Left ventricle myocardium inferior (tissue), 1 donor: ENCODE results near the gene NTM. TPM values are rescaled to one million over a fixed set of nuclear protein-coding genes. Genes with fewer than 3 reads are reported as not detected.

Experiments
- DNase-seq: peaks from one replicate; pipeline ENCODE4 v3.0.0-alpha.2; 2020
- H3K27ac ChIP-seq: fragments of 200-600 bp; replicated peaks from 2 replicates; pipeline ENCODE4 v1.8.0; 2021
- H3K27me3 ChIP-seq: fragments of 200-600 bp; 2 replicates; pipeline ENCODE4 v1.8.0; 2021; ENCODE audit warnings: low read depth
- H3K36me3 ChIP-seq: fragments of 200-600 bp; 2 replicates; pipeline ENCODE4 v1.8.0; 2021
- H3K4me1 ChIP-seq: fragments of 200-600 bp; 2 replicates; pipeline ENCODE4 v1.8.0; 2021
- H3K4me3 ChIP-seq: fragments of 200-600 bp; 2 replicates; pipeline ENCODE4 v1.8.0; 2021; ENCODE audit warnings: mild to moderate bottlenecking, moderate library complexity
- H3K9me3 ChIP-seq: fragments of 200-600 bp; replicated peaks from 2 replicates; pipeline ENCODE4 v1.8.0; 2021
- CTCF ChIP-seq: fragments of 200-600 bp; IDR thresholded peaks from 2 replicates; pipeline ENCODE4 v1.8.0; 2021; ENCODE audit warnings: antibody characterized with exemption, mild to moderate bottlenecking, borderline replicate concordance
- intact Hi-C: fragments of 100-400 bp; cut with micrococcal nuclease; formaldehyde crosslinking; loops from one replicate; pipeline ENCODE4 v1.11.0; 2022
- total RNA-seq: library from RNA; stranded (reverse); fragmentation: NEBNext Ultra II Directional; extraction: Animal tissue kit (Norgen Biotek cat#: 25700); gene quantifications from one replicate; pipeline ENCODE4 v1.2.1, GENCODE V29; 2021
- donor health status: DM: no; HTN: yes; CAD: no; lungs with severe emphysema.

NTM gene
- total RNA-seq, 1 donor from 2014 or later: 1.0 TPM

GRCh38 chr11:131940126-131940525 lies 569.7 kb downstream of the NTM start:
- Histone ChIP-seq H3K27ac (no peak overlapping the region), H3K9me3 (no peaks in the 10 kb centered on the region), H3K27me3 (peaks cover 31% of the 10 kb centered on the region), H3K4me1 (no peaks in the 10 kb centered on the region), H3K36me3 (no peaks in the 10 kb centered on the region), H3K4me3 (no peak overlapping the region)
- no peak for TF ChIP-seq CTCF
- DNase-seq: no peak
- intact Hi-C loops: no loop called here

DNA sequence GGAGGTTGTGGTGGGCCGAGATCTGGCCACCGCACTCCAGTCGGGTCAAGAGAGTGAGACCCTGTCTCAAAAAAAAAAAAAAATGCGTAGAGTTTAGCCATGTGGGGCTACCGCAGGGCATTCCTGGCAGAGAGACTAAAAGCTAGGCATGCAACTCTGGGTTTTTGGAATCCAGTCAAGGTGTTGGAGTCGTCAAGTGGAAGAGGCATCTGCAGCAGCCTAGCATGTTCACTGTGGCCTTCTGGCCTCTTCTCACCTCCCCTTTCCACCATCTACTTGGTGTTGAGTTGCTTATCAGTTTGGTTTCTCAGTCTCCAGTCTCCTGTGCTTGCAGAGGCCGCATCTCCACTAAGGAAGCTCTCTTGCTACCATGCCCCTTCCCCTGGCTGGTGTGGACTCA lies 572.5 kb downstream of the NTM start:
- Histone ChIP-seq H3K27ac (no peak overlapping the region), H3K9me3 (no peaks in the 10 kb centered on the region), H3K27me3 (peaks cover 37% of the 10 kb centered on the region), H3K4me3 (no peak overlapping the region), H3K4me1 (no peaks in the 10 kb centered on the region), H3K36me3 (no peaks in the 10 kb centered on the region)
- TF ChIP-seq CTCF: no peak
- intact Hi-C loops: no loop called here
- no peak for DNase-seq

DNA sequence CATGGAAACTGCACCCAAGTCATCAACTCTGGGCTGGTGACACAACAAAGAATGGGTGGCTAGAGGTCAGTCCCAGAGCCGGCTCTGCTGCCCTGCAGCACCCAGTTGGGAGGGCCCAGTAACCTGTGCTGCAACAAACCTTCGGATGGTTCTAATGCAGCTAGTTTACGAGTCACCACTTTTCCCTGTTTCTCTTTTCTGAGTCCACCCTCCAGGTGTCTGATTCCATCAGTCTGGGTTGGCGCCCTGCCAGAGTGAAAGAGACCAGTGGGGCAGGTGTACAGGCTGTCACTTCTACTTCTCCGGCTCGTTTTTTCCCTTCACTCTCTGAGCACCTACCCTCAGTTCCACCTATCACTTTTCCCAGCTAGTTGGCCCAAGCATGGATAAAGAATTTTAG lies 572.9 kb downstream of the NTM start:
- Histone ChIP-seq H3K27me3 (peaks cover 37% of the 10 kb centered on the region), H3K4me3 (no peak overlapping the region), H3K36me3 (no peaks in the 10 kb centered on the region), H3K4me1 (no peaks in the 10 kb centered on the region), H3K9me3 (no peaks in the 10 kb centered on the region), H3K27ac (no peak overlapping the region)
- intact Hi-C loops: no loop called here
- DNase-seq: no peak
- no peak for TF ChIP-seq CTCF

DNA sequence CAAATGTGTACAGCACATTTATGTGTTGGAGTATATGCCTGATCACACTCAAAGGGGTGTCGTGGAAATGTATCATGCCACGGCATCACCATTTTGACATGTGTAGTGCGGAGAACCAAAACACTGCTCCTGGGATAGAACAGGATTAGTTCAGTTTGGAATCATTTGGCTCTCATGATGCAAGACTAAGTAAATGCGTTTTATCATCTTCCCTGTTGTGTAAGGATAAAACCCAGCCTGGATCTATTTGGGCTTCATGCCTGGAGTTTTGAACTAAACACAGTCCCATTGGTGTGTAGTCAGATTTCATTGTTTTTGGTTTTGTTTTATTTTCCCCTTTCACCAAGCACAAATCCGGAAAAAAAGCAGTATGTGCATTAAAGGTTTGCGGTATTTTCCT lies 574.3 kb downstream of the NTM start:
- Histone ChIP-seq H3K4me1 (no peaks in the 10 kb centered on the region), H3K27ac (no peak overlapping the region), H3K27me3 (peaks cover 32% of the 10 kb centered on the region), H3K36me3 (no peaks in the 10 kb centered on the region), H3K4me3 (no peak overlapping the region), H3K9me3 (no peaks in the 10 kb centered on the region)
- DNase-seq: no peak
- no peak for TF ChIP-seq CTCF
- intact Hi-C loops: no loop called here

GRCh38 chr11:131945706-131946105 lies 575.3 kb downstream of the NTM start:
- intact Hi-C loops: no loop called here
- no peak for DNase-seq

More at GRCh38 chr11:131945706-131946105, 575.3 kb downstream of the NTM start:
- no peak for TF ChIP-seq CTCF
- Histone ChIP-seq H3K4me1 (no peaks in the 10 kb centered on the region), H3K27ac (no peak overlapping the region), H3K27me3 (peaks cover 31% of the 10 kb centered on the region), H3K9me3 (no peaks in the 10 kb centered on the region), H3K36me3 (no peaks in the 10 kb centered on the region), H3K4me3 (no peak overlapping the region)
